Gastroesophageal sphincter (tissue), 4 donors: Measurements from ENCODE around the gene SHOC2. TPM values are rescaled to one million over a fixed set of nuclear protein-coding genes. Genes with fewer than 3 reads are reported as not detected.

Experiments
- ATAC-seq: fragments of 150-250 bp; one replicate; pipeline ENCODE4 v1.9.1; 2016; ENCODE audit warnings: mild to moderate bottlenecking, moderate library complexity
- H3K27ac ChIP-seq, 4 donors: fragments of 200-600 bp; sonication (generic) in 3 of 4; 1 replicate in 3 of 4; 2 replicates in 1 of 4; pipeline ENCODE4 v1.5.1; 2016 to 2019
- H3K27me3 ChIP-seq: fragments of 200-600 bp; sonication (generic); one replicate; pipeline ENCODE4 v1.5.1; 2019
- H3K36me3 ChIP-seq, 2 donors: fragments of 200-600 bp; sonication (generic); one replicate each; pipeline ENCODE4 v1.5.1; 2019; ENCODE audit warnings: control low read depth in 1 of 2
- H3K4me1 ChIP-seq, 3 donors: fragments of 200-600 bp; sonication (generic); 1 replicate in 2 of 3; 2 replicates in 1 of 3; pipeline ENCODE4 v1.5.1; 2016 to 2019; ENCODE audit warnings: control low read depth in 2 of 3
- H3K4me3 ChIP-seq, 2 donors: fragments of 200-600 bp; sonication (generic); one replicate each; pipeline ENCODE4 v1.5.1; 2019; ENCODE audit warnings: mild to moderate bottlenecking in 1 of 2, moderate library complexity in 1 of 2
- H3K9me3 ChIP-seq, 3 donors: fragments of 200-600 bp; sonication (generic); one replicate each; pipeline ENCODE4 v1.5.1; 2017 to 2019; ENCODE audit warnings: control low read depth in 2 of 3
- CTCF ChIP-seq, 4 experiments: fragments of 200-600 bp in 2 of 4; fragments of 450-650 bp in 2 of 4; sonication (generic) in 1 of 4; IDR thresholded peaks; one replicate each; pipeline ENCODE4 v1.5.1; 2017 to 2019; ENCODE audit warnings: antibody characterized with exemption in 4 of 4, mild to moderate bottlenecking in 2 of 4, moderate library complexity in 2 of 4
- EP300 ChIP-seq: sonication (generic); formaldehyde crosslinking; IDR thresholded peaks from one replicate; pipeline ENCODE4 v1.6.1; 2017; ENCODE audit warnings: antibody characterized with exemption, mild to moderate bottlenecking
- POLR2A ChIP-seq, 2 donors: fragments of 450-650 bp; IDR thresholded peaks; one replicate each; pipeline ENCODE4 v1.6.1; 2017; ENCODE audit warnings: antibody characterized with exemption in 2 of 2, mild to moderate bottlenecking in 2 of 2, moderate library complexity in 1 of 2
- POLR2AphosphoS5 ChIP-seq: sonication (generic); formaldehyde crosslinking; IDR thresholded peaks from one replicate; pipeline ENCODE4 v1.6.1; 2017; ENCODE audit warnings: antibody characterized with exemption
- WGBS, 2 donors: methylation state at CpG; one replicate each; pipeline ENCODE4 v1.1.5; 2018; ENCODE audit warnings: low coverage in 1 of 2; 5-methylcytosine and 5-hydroxymethylcytosine counted together
- total RNA-seq, 4 donors: library from RNA; depleted of rRNA; stranded (reverse); fragments of >200 nt; gene quantifications; one replicate each; pipeline ENCODE4 v1.1.0, GENCODE V29; 2016

The SHOC2 gene
- total RNA-seq, 4 donors from 2014 or later = 50.5 to 66.0 (median 58.4) TPM

GRCh38 chr10:110932505-110933180 lies 13.2 kb downstream of the SHOC2 start:
- H3K4me3 ChIP-seq = no peak overlapping the region
- TF ChIP-seq CTCF (IDR thresholded peaks at IDR 0.05) = no peak
- TF ChIP-seq EP300 = no peak
- TF ChIP-seq POLR2AphosphoS5 = no peak
- no peak for TF ChIP-seq POLR2A (IDR thresholded peaks at IDR 0.05)
- peaks cover 0 to 46% (median 0%) of the 10 kb centered on the region in 3 donors for H3K4me1 ChIP-seq
- no peaks in the 10 kb centered on the region for H3K27me3 ChIP-seq
- no peaks in the 10 kb centered on the region for H3K9me3 ChIP-seq
- no peak for ATAC-seq
- 42 to 60% methylated on average over 1 of the region's 1 CpG for WGBS, 2 donors
- no peak overlapping the region for H3K27ac ChIP-seq
- H3K36me3 ChIP-seq = peaks cover 0 to 5% of the 10 kb centered on the region in 2 donors

- Histone ChIP-seq H3K27ac (no peak overlapping the region), H3K27me3 (no peaks in the 10 kb centered on the region), H3K36me3 (peaks cover 0 to 8% of the 10 kb centered on the region in 2 donors), H3K4me1 (peaks cover 0 to 17% (median 0%) of the 10 kb centered on the region in 3 donors), H3K9me3 (no peaks in the 10 kb centered on the region), H3K4me3 (no peak overlapping the region)
- WGBS, 2 donors = 97% methylated on average over 6 to 14 of the region's 18 CpGs
- no peak for ATAC-seq
- TF ChIP-seq CTCF (IDR thresholded peaks at IDR 0.05) (no peak), POLR2AphosphoS5 (no peak), POLR2A (IDR thresholded peaks at IDR 0.05) (no peak), EP300 (no peak)
Measured at GRCh38 chr10:110936757-110937156, 17.4 kb downstream of the SHOC2 start.

- Histone ChIP-seq H3K27ac (no peak overlapping the region), H3K27me3 (no peaks in the 10 kb centered on the region), H3K9me3 (no peaks in the 10 kb centered on the region), H3K4me1 (no peaks in the 10 kb centered on the region), H3K36me3 (peaks cover 2 to 17% of the 10 kb centered on the region in 2 donors), H3K4me3 (no peak overlapping the region)
- TF ChIP-seq CTCF (IDR thresholded peaks at IDR 0.05) (no peak), POLR2A (IDR thresholded peaks at IDR 0.05) (no peak), POLR2AphosphoS5 (no peak), EP300 (no peak)
- ATAC-seq = no peak
- 91 to 96% methylated on average over 4 of the region's 4 CpGs for WGBS, 2 donors
Measured at GRCh38 chr10:110939419-110939818, 20.0 kb downstream of the SHOC2 start.

GRCh38 chr10:110944792-110945396 lies 25.5 kb downstream of the SHOC2 start:
- ATAC-seq = peak; percentile 41
- H3K9me3 ChIP-seq = no peaks in the 10 kb centered on the region
- WGBS, 2 donors = 58 to 72% methylated on average over 5 of the region's 5 CpGs
- no peaks in the 10 kb centered on the region for H3K27me3 ChIP-seq
- peaks cover 2 to 11% of the 10 kb centered on the region in 2 donors for H3K36me3 ChIP-seq
- H3K4me3 ChIP-seq = no peak overlapping the region
- H3K27ac ChIP-seq = no peak overlapping the region
- no peak for TF ChIP-seq POLR2A (IDR thresholded peaks at IDR 0.05)
- peak; percentile 36 for TF ChIP-seq POLR2AphosphoS5
- peaks cover 0 to 22% (median 5%) of the 10 kb centered on the region in 3 donors for H3K4me1 ChIP-seq

GRCh38 chr10:110946496-110946895 lies 27.1 kb downstream of the SHOC2 start:
- 67 to 88% methylated on average over 1 of the region's 1 CpG for WGBS, 2 donors
- ATAC-seq = no peak

More at GRCh38 chr10:110946496-110946895, 27.1 kb downstream of the SHOC2 start:
- Histone ChIP-seq H3K27me3 (no peaks in the 10 kb centered on the region), H3K4me1 (peaks cover 0 to 22% (median 5%) of the 10 kb centered on the region in 3 donors), H3K4me3 (no peak overlapping the region), H3K9me3 (no peaks in the 10 kb centered on the region), H3K27ac (no peak overlapping the region), H3K36me3 (peaks cover 2 to 9% of the 10 kb centered on the region in 2 donors)
- TF ChIP-seq POLR2A (IDR thresholded peaks at IDR 0.05) (no peak), POLR2AphosphoS5 (no peak), EP300 (no peak), CTCF (IDR thresholded peaks at IDR 0.05) (no peak)
